HCT116 (cell line): ENCODE measurements around the gene GSC2. TPM values are rescaled to one million over a fixed set of nuclear protein-coding genes. Genes with fewer than 3 reads are reported as not detected.

Source experiments
- ATAC-seq: fragments of 200-7000 bp; cut with Tn5 transposase; 2 replicates; pipeline ENCODE4 v1.9.1; 2020; ENCODE audit warnings: mild to moderate bottlenecking, moderate library complexity
- BruUV-seq: library from RNA; stranded (reverse); fragments of 400-500 nt; replicated peaks from 2 replicates; lab custom pipeline; 2021; lab: Mats Ljungman, UMichigan
- CTCF ChIA-PET: fragments of 300-600 bp; sonication (Branson Sonifier 250); formaldehyde crosslinking; loops from one replicate; lab custom pipeline; 2021; ENCODE audit warnings: antibody characterized with exemption; lab: Charles Lee
- POLR2A ChIA-PET: fragments of 300-600, 350-600 bp; sonication (Branson Sonifier 250); formaldehyde crosslinking; loops from one replicate; lab custom pipeline; 2021; ENCODE audit warnings: antibody characterized with exemption; lab: Charles Lee
- RAD21 ChIA-PET, 2 experiments: fragments of 300-600 bp; sonication (Branson Sonifier 250); formaldehyde crosslinking; loops; one replicate each; lab custom pipeline; 2023; ENCODE audit warnings: low total read pairs in 2 of 2; ENCODE audit not compliant: uncharacterized antibody in 2 of 2, unreplicated experiment in 2 of 2, low non-redundant PET in 1 of 2; lab: Charles Lee
- DNase-seq: peaks from one replicate; pipeline ENCODE4 v3.0.0-alpha.2; 2010; ENCODE audit warnings: low read depth, low spot score
- H2AFZ ChIP-seq: fragments of 200-600 bp; shearing (Covaris generic), sonication (generic); 2 replicates; pipeline ENCODE4 v1.6.1; 2017; ENCODE audit warnings: low read depth, mixed run types, mixed read lengths, antibody characterized with exemption, low read length; ENCODE audit not compliant: poor library complexity, severe bottlenecking
- H3K27ac ChIP-seq: 2 replicates; pipeline ENCODE4 v1.5.1; 2012; ENCODE audit warnings: low read depth, low read length
- H3K27me3 ChIP-seq: fragments of 200-600 bp; sonication (generic); 2 replicates; pipeline ENCODE4 v1.6.1; 2016; ENCODE audit warnings: mixed run types, low read length, mixed read lengths; ENCODE audit not compliant: insufficient read depth
- H3K36me3 ChIP-seq, 2 experiments: fragments of 200-500 bp in 1 of 2; fragments of 200-600 bp in 1 of 2; sonication (Bioruptor generic) in 1 of 2; sonication (generic) in 1 of 2; 2 replicates each; pipeline versions ENCODE4 v1.5.1 to v1.6.1; 2014 to 2016; ENCODE audit warnings: low read length in 2 of 2, inconsistent platforms in 1 of 2, mixed read lengths in 1 of 2, mixed run types in 1 of 2; ENCODE audit not compliant: insufficient read depth in 2 of 2, control insufficient read depth in 1 of 2
- H3K4me1 ChIP-seq, 2 experiments: fragments of 200-600 bp in 1 of 2; sonication (generic) in 1 of 2; 2 replicates each; pipeline versions ENCODE4 v1.5.1 to v1.6.1; 2012 to 2017; ENCODE audit warnings: low read length in 2 of 2, inconsistent platforms in 1 of 2, mild to moderate bottlenecking in 1 of 2, mixed read lengths in 1 of 2, mixed run types in 1 of 2, moderate library complexity in 1 of 2; ENCODE audit not compliant: insufficient read depth in 2 of 2, control insufficient read depth in 1 of 2
- H3K4me2 ChIP-seq: fragments of 200-600 bp; sonication (generic); 2 replicates; pipeline ENCODE4 v1.6.1; 2017; ENCODE audit warnings: mixed run types, low read length, mixed read lengths
- H3K4me3 ChIP-seq, 2 experiments: fragments of 200-600 bp in 1 of 2; sonication (generic) in 1 of 2; replicated peaks in 1 of 2; 2 replicates each; pipeline ENCODE4 v1.5.1; 2011 to 2016; ENCODE audit warnings: low read length in 2 of 2, control low read depth in 1 of 2, low read depth in 1 of 2, mild to moderate bottlenecking in 1 of 2, mixed read lengths in 1 of 2, mixed run types in 1 of 2
- H3K79me2 ChIP-seq: fragments of 200-600 bp; sonication (generic); 2 replicates; pipeline ENCODE4 v1.6.1; 2017; ENCODE audit warnings: mild to moderate bottlenecking, mixed run types, low read length, moderate library complexity, mixed read lengths; ENCODE audit not compliant: insufficient read depth
- H3K9ac ChIP-seq: fragments of 200-600 bp; sonication (generic); 2 replicates; pipeline ENCODE4 v1.6.1; 2016; ENCODE audit warnings: low read length, mixed read lengths
- H3K9me2 ChIP-seq: fragments of 200-600 bp; sonication (generic), shearing (Covaris generic); 2 replicates; pipeline ENCODE4 v1.6.1; 2017; ENCODE audit warnings: mixed run types, mild to moderate bottlenecking, moderate library complexity; ENCODE audit not compliant: insufficient read depth
- H3K9me3 ChIP-seq, 2 experiments: fragments of 200-500 bp in 1 of 2; fragments of 200-600 bp in 1 of 2; sonication (Bioruptor generic) in 1 of 2; sonication (generic) in 1 of 2; 2 replicates each; pipeline ENCODE4 v1.6.1; 2014 to 2017; ENCODE audit warnings: low read length in 2 of 2, mixed read lengths in 2 of 2, inconsistent platforms in 1 of 2, low read depth in 1 of 2, mild to moderate bottlenecking in 1 of 2, mixed run types in 1 of 2, moderate library complexity in 1 of 2; ENCODE audit not compliant: control insufficient read depth in 1 of 2, insufficient read depth in 1 of 2
- H4K20me1 ChIP-seq: fragments of 200-600 bp; sonication (generic), shearing (Covaris generic); 2 replicates; pipeline ENCODE4 v1.6.1; 2017; ENCODE audit warnings: mixed run types, mild to moderate bottlenecking, moderate library complexity; ENCODE audit not compliant: insufficient read depth
- CBX3 ChIP-seq: IDR thresholded peaks from 2 replicates; pipeline ENCODE4 v1.6.1; 2012; ENCODE audit warnings: low read depth
- ELF1 ChIP-seq: IDR thresholded peaks from 2 replicates; pipeline ENCODE4 v1.6.1; 2012; ENCODE audit warnings: low read depth, borderline replicate concordance
- EZH2phosphoT487 ChIP-seq: fragments of 200-600 bp; IDR thresholded peaks from 2 replicates; pipeline ENCODE4 v1.6.1; 2018; ENCODE audit warnings: antibody characterized with exemption, borderline replicate concordance
- JUND ChIP-seq: IDR thresholded peaks from 2 replicates; pipeline ENCODE4 v1.6.1; 2012
- POLR2A ChIP-seq: IDR thresholded peaks from 2 replicates; pipeline ENCODE4 v1.7.0; 2011; ENCODE audit warnings: borderline replicate concordance; ENCODE audit not compliant: insufficient read depth, insufficient read length; ENCODE audit errors: extremely low read depth
- POLR2AphosphoS5 ChIP-seq: IDR thresholded peaks from 2 replicates; pipeline ENCODE4 v1.6.1; 2011; ENCODE audit warnings: mild to moderate bottlenecking, low read depth, low read length, moderate library complexity
- TCF7L2 ChIP-seq: IDR thresholded peaks from 2 replicates; pipeline ENCODE4 v1.7.0; 2011; ENCODE audit warnings: borderline replicate concordance, inconsistent platforms; ENCODE audit not compliant: insufficient read depth, insufficient read length; ENCODE audit errors: extremely low read depth
- YY1 ChIP-seq: IDR thresholded peaks from 2 replicates; pipeline ENCODE4 v1.6.1; 2011; ENCODE audit warnings: low read length, low read depth, moderate library complexity, mild to moderate bottlenecking; ENCODE audit not compliant: insufficient replicate concordance; ENCODE audit errors: extremely low read depth
- ZFX ChIP-seq: fragments of 450-650 bp; IDR thresholded peaks from 2 replicates; pipeline ENCODE4 v1.6.1; 2017
- ZNF274 ChIP-seq: fragments of 200-500 bp; sonication (Bioruptor generic); IDR thresholded peaks from 2 replicates; pipeline ENCODE4 v1.6.1; 2014; ENCODE audit warnings: mild to moderate bottlenecking, low read depth, low read length, inconsistent platforms
- intact Hi-C: fragments of 100-400 bp; cut with micrococcal nuclease; formaldehyde crosslinking; loops from 2 replicates; pipeline ENCODE4 v1.10.0; 2022
- total RNA-seq: library from RNA; stranded (reverse); gene quantifications from one replicate; pipeline ENCODE4 v1.2.1, GENCODE V29; 2021; ENCODE audit not compliant: unreplicated experiment
- TF ChIP-seq, protein P1 (sequence below), 3 experiments: fragments of 200-600 bp in 1 of 3; sonication (generic) in 1 of 3; IDR thresholded peaks in 2 of 3; conservative IDR thresholded peaks in 1 of 3; 2 replicates each; pipeline ENCODE4 v1.5.1; 2012 to 2017; ENCODE audit warnings: low read depth in 2 of 3, low read length in 2 of 3, antibody characterized with exemption in 1 of 3, borderline replicate concordance in 1 of 3, control low read depth in 1 of 3, mild to moderate bottlenecking in 1 of 3, mixed read lengths in 1 of 3, mixed run types in 1 of 3, moderate library complexity in 1 of 3; ENCODE audit not compliant: insufficient read depth in 1 of 3
- TF ChIP-seq, protein P2 (sequence below): IDR thresholded peaks from 2 replicates; pipeline ENCODE4 v1.6.1; 2012; ENCODE audit warnings: low read depth
- TF ChIP-seq, protein P3 (sequence below): IDR thresholded peaks from 2 replicates; pipeline ENCODE4 v1.6.1; 2012

The GSC2 gene
- total RNA-seq, 1 experiment from 2014 or later: not detected

DNA sequence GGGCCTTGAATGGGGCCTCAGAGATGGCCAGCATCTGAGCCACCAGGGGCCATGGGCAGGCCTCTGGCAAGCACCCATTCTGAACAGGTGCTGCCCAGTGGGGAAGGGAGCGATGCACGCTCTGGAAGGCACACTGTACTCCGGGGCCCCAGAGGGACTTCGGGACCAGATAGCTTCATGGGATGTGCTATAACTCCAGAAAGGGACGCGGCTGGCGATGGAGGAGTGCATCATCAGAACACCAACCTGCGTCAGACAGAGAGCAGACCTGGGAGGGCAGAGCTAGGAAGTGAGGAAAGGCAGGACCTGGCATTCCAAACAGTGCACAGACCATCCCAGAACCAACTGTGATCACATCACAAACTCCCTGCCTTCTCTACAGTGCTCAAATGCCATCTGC is 44.6 kb downstream of the GSC2 start:
- H4K20me1 ChIP-seq: no peaks in the 10 kb centered on the region
- no peak overlapping the region for H3K9ac ChIP-seq
- TF ChIP-seq, protein P1, sequence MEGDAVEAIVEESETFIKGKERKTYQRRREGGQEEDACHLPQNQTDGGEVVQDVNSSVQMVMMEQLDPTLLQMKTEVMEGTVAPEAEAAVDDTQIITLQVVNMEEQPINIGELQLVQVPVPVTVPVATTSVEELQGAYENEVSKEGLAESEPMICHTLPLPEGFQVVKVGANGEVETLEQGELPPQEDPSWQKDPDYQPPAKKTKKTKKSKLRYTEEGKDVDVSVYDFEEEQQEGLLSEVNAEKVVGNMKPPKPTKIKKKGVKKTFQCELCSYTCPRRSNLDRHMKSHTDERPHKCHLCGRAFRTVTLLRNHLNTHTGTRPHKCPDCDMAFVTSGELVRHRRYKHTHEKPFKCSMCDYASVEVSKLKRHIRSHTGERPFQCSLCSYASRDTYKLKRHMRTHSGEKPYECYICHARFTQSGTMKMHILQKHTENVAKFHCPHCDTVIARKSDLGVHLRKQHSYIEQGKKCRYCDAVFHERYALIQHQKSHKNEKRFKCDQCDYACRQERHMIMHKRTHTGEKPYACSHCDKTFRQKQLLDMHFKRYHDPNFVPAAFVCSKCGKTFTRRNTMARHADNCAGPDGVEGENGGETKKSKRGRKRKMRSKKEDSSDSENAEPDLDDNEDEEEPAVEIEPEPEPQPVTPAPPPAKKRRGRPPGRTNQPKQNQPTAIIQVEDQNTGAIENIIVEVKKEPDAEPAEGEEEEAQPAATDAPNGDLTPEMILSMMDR (IDR thresholded peaks at IDR 0.05 in 2 of 3, conservative IDR thresholded peaks at IDR 0.05 in 1 of 3; ENCODE audit: borderline replicate concordance in 1 of 3, insufficient read depth in 1 of 3, low read depth in 2 of 3, low read length in 2 of 3): no peak
- TF ChIP-seq JUND: no peak
- no peak for TF ChIP-seq POLR2AphosphoS5
- no peak for TF ChIP-seq CBX3
- no peak for TF ChIP-seq EZH2phosphoT487
- intact Hi-C loops: no loop called here
- H3K9me2 ChIP-seq: no peaks in the 10 kb centered on the region
- H3K9me3 ChIP-seq: no peaks in the 10 kb centered on the region
- H3K27me3 ChIP-seq: no peaks in the 10 kb centered on the region
- peaks cover 92% of the 10 kb centered on the region for H3K79me2 ChIP-seq
- POLR2A ChIA-PET: no interaction called here
- no peak overlapping the region for H3K27ac ChIP-seq
- no peak overlapping the region for H3K4me2 ChIP-seq
- ATAC-seq (no peak), DNase-seq (no peak)
- no peak overlapping the region for H2AFZ ChIP-seq
- CTCF ChIA-PET: no interaction called here
- no peaks in the 10 kb centered on the region for H3K4me1 ChIP-seq
- no peak overlapping the region for H3K4me3 ChIP-seq
- RAD21 ChIA-PET: no interaction called here
- no peaks in the 10 kb centered on the region for H3K36me3 ChIP-seq
- no TSS peak for BruUV-seq

DNA sequence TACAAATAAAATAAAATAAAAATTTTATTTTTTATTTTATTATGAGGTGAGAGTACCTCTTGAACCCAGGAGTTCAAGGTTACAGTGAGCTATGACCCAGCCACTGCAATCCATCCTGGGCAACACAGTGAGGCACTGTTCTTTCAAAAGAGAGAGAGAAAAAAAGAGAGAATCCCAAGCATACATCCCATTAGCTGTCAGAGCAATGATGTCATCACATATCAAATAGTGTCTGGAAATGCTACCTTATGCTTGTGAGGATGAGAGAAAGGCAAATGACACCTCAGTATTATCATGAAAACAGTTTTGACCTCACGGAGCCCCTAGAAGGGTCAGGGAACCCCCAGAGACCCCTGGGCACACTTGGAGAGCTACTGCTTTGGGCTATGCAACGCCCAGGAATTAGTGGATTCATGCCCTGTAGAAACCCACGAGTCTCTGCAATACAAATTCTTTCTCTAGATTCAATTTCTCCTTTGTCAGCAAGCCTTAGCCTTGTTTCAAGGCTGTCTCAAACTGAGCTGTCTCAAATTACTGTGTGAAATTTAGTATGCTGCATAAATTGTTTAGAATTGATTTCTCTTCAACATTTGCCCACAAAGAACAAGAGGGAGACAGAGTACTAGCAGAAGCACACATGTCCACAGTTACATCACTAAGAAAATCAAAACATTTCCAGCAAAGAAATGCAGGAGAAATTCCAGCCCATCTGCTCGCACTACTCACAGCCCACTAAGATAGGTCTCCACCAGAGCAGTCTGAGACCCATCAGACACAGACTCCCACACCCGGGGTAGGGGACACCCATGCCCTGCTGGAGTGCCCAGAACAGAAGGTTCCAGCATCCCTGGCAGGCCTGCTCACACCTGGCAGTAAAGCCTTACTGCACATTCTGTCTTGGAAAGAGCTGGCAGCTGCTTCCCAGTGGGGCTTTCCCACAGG is 45.9 kb downstream of the GSC2 start:
- Histone ChIP-seq H3K9me2 (no peaks in the 10 kb centered on the region), H4K20me1 (no peaks in the 10 kb centered on the region), H3K9ac (no peak overlapping the region), H3K4me2 (no peak overlapping the region), H3K36me3 (no peaks in the 10 kb centered on the region), H3K4me1 (peaks cover 0 to 4% of the 10 kb centered on the region in 2 experiments; a peak in 1 of 4 replicates), H3K9me3 (no peaks in the 10 kb centered on the region), H3K27me3 (no peaks in the 10 kb centered on the region), H3K4me3 (no peak overlapping the region), H3K79me2 (peaks cover 87% of the 10 kb centered on the region), H2AFZ (no peak overlapping the region), H3K27ac (no peak overlapping the region)
- ATAC-seq: no peak
- intact Hi-C loops: no loop called here
- ChIA-PET POLR2A (no interaction called here), RAD21 (no interaction called here), CTCF (no interaction called here)
- no peak for DNase-seq
- no TSS peak for BruUV-seq
- TF ChIP-seq, protein P2, sequence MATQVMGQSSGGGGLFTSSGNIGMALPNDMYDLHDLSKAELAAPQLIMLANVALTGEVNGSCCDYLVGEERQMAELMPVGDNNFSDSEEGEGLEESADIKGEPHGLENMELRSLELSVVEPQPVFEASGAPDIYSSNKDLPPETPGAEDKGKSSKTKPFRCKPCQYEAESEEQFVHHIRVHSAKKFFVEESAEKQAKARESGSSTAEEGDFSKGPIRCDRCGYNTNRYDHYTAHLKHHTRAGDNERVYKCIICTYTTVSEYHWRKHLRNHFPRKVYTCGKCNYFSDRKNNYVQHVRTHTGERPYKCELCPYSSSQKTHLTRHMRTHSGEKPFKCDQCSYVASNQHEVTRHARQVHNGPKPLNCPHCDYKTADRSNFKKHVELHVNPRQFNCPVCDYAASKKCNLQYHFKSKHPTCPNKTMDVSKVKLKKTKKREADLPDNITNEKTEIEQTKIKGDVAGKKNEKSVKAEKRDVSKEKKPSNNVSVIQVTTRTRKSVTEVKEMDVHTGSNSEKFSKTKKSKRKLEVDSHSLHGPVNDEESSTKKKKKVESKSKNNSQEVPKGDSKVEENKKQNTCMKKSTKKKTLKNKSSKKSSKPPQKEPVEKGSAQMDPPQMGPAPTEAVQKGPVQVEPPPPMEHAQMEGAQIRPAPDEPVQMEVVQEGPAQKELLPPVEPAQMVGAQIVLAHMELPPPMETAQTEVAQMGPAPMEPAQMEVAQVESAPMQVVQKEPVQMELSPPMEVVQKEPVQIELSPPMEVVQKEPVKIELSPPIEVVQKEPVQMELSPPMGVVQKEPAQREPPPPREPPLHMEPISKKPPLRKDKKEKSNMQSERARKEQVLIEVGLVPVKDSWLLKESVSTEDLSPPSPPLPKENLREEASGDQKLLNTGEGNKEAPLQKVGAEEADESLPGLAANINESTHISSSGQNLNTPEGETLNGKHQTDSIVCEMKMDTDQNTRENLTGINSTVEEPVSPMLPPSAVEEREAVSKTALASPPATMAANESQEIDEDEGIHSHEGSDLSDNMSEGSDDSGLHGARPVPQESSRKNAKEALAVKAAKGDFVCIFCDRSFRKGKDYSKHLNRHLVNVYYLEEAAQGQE: no peak
- TF ChIP-seq CBX3 (no peak), POLR2AphosphoS5 (no peak), ZFX (no peak), ZNF274 (no peak), POLR2A (no peak), ELF1 (no peak), YY1 (no peak), TCF7L2 (no peak), EZH2phosphoT487 (no peak)
- TF ChIP-seq, protein P3, sequence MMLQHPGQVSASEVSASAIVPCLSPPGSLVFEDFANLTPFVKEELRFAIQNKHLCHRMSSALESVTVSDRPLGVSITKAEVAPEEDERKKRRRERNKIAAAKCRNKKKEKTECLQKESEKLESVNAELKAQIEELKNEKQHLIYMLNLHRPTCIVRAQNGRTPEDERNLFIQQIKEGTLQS: no peak
